SJSA1 (cell line): Measurements from ENCODE around the gene C1QTNF8. TPM values are rescaled to one million over a fixed set of nuclear protein-coding genes. Genes with fewer than 3 reads are reported as not detected.

Source experiments
- DNase-seq, 2 experiments: peaks; one replicate each; pipeline ENCODE4 v3.0.0-alpha.2; 2015 to 2020; ENCODE audit warnings: low spot score in 2 of 2, low read depth in 1 of 2
- H3K27ac ChIP-seq: fragments of 250-450 bp; sonication (Bioruptor Pico); 2 replicates; pipeline ENCODE4 v1.5.1; 2020; ENCODE audit warnings: mild to moderate bottlenecking, moderate library complexity
- H3K27me3 ChIP-seq: fragments of 250-450 bp; sonication (Bioruptor Pico); replicated peaks from 2 replicates; pipeline ENCODE4 v1.5.1; 2020; ENCODE audit warnings: mild to moderate bottlenecking, moderate library complexity
- H3K36me3 ChIP-seq: fragments of 250-450 bp; sonication (Bioruptor Pico); 2 replicates; pipeline ENCODE4 v1.5.1; 2020; ENCODE audit warnings: mild to moderate bottlenecking
- H3K4me1 ChIP-seq: fragments of 250-450 bp; sonication (Bioruptor Pico); replicated peaks from 2 replicates; pipeline ENCODE4 v1.6.1; 2021; ENCODE audit warnings: mild to moderate bottlenecking
- H3K4me3 ChIP-seq: fragments of 250-450 bp; sonication (Bioruptor Pico); 2 replicates; pipeline ENCODE4 v1.5.1; 2020; ENCODE audit warnings: mild to moderate bottlenecking
- H3K9me3 ChIP-seq: fragments of 250-450 bp; sonication (Bioruptor Pico); replicated peaks from 2 replicates; pipeline ENCODE4 v1.5.1; 2020; ENCODE audit warnings: mild to moderate bottlenecking
- total RNA-seq: library from RNA; depleted of rRNA; stranded (reverse); fragments of >200 nt; shearing (Covaris generic); gene quantifications from 2 replicates; pipeline ENCODE4 v1.2.3, GENCODE V29; 2014

The C1QTNF8 gene
- total RNA-seq, 1 experiment from 2014 or later, result not detected

DNA sequence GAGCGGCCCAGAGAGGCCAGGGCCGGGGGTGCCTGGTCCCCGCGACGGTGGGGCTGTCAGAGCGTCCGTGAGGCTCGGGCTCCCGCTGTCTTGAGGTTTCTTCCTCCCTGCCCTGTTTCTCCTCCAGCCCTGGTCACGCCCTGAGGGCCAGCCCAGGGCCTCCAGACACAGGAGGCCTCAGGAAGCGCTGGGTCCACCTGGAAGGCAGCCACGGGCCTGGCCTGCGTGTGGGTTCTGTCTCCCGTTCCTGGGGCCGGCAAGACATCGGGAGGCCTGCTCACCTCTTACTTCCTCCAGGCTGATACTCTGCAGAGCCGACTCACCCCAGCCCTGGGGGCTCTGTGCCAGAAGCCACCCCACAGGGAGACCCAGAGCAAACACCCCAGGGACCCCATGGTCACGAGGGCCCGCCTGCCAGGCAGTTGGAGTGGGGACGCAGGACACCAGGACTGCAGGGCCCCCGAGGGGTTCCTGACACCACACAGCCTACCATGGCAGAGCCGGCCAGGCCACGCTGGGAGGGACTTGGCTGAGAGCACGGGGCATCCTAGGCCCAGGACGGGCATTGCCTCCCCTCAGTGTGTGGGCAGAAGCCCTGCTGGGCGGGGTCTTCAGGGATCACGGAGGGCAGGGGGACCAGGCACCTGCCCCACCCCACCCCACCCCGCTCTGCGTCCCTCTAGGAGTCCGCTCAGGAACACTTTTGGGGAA, 37.9 kb upstream of the C1QTNF8 start:
- Histone ChIP-seq H3K36me3 (no peaks in the 10 kb centered on the region), H3K4me1 (no peaks in the 10 kb centered on the region), H3K4me3 (no peak overlapping the region), H3K27ac (no peak overlapping the region), H3K27me3 (peaks cover 36% of the 10 kb centered on the region), H3K9me3 (no peaks in the 10 kb centered on the region)
- no peak for DNase-seq

DNA sequence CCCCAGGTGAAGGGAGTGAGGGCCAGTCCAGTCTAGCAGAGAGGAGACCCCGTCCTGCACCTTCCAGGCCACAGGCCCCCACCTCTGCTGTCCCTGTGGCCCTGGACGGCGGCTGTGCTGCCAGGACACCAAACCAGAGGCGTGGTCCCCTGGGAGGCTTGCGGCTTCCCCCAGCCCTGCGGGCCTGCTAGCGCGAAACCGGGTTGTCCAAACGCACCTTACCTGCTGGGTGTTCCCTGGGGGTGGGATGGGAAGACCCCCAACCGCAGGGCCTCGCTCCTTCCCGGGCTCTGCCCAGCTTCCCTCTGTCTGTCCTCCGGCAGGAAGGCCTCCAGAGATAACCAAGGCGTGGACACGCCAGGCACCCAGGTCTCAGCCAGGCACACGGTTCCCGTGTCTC, 37.2 kb upstream of the C1QTNF8 start:
- H3K36me3 ChIP-seq, result no peaks in the 10 kb centered on the region
- H3K4me3 ChIP-seq, result no peak overlapping the region
- no peak for DNase-seq
- H3K9me3 ChIP-seq, result no peaks in the 10 kb centered on the region
- no peak overlapping the region for H3K27ac ChIP-seq
- no peaks in the 10 kb centered on the region for H3K4me1 ChIP-seq
- peaks cover 36% of the 10 kb centered on the region for H3K27me3 ChIP-seq

DNA sequence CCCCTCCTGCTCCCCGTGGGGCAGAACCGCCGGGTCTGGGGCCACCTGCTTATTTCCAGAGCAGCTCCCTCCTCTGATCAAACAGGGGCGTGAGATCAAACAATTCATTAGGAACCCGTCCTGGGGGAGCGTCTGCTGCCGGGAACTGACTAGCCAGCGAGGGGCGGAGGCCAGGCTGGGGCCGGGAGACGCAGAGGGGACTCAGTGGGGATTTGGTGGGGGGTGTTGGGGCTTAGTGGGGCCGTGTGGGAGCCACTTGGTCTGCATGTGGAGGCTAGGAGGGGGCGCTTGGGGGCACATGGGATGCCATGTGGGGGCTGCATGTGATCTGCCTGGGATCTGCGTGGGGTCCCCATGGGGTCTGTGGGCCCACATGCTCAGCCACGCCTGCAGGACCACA, 36.4 kb upstream of the C1QTNF8 start:
- no peaks in the 10 kb centered on the region for H3K4me1 ChIP-seq
- no peaks in the 10 kb centered on the region for H3K9me3 ChIP-seq
- no peaks in the 10 kb centered on the region for H3K36me3 ChIP-seq
- no peak overlapping the region for H3K4me3 ChIP-seq
- H3K27me3 ChIP-seq, result peaks cover 41% of the 10 kb centered on the region
- no peak overlapping the region for H3K27ac ChIP-seq
- no peak for DNase-seq

DNA sequence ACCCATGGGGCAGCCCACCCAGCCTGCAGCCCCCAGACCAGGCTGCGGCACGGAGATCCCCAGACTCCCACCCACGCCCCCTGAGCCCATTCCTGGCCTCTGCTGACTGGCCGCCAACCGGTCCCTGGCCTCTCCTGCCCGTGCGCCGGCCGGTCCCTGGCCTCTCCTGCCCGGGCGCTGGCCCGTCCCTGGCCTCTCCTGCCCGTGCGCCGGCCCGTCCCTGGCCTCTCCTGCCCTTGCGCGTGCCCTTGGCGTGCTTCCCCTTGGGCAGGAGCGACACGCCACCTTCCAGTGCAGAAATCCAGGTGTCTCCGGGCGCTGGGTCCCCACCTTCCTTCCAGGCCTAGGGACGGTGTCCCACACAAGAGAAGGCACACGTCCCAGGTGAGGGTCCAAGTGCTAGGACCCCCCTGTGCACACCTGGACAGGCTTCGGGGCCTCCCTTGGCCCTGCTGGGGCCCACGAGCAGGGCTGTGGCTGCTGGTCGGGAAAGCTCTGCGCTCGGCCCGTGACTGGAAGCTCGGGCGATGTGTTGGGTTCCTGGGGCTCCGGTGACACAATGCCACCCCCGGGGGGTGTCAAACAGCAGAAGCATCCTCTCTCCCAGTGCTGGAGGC, 35.4 kb upstream of the C1QTNF8 start:
- no peak for DNase-seq
- Histone ChIP-seq H3K4me1 (no peaks in the 10 kb centered on the region), H3K27ac (no peak overlapping the region), H3K36me3 (no peaks in the 10 kb centered on the region), H3K9me3 (no peaks in the 10 kb centered on the region), H3K4me3 (no peak overlapping the region), H3K27me3 (peaks cover 47% of the 10 kb centered on the region)

DNA sequence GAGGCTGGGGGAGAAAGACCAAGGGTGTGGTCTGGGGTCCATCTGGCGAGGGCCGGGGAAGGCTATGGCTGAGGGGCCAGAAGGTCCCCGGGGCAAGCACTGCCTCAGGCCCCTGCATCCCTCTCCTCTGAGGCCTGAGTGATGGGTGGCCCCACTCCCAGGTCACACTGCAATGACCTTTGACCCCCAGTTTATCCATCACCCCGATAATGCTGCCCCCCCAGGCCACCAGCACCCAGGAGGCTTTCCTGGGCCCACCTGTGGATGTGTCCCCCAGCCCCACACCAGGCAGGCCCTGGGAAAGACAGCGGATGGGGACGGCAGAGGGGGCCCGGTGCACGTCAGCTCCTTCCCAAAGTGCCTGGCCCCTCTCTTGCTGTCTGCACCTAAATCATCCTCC, 34.3 kb upstream of the C1QTNF8 start:
- Histone ChIP-seq H3K36me3 (no peaks in the 10 kb centered on the region), H3K4me3 (no peak overlapping the region), H3K4me1 (no peaks in the 10 kb centered on the region), H3K9me3 (no peaks in the 10 kb centered on the region), H3K27me3 (peaks cover 47% of the 10 kb centered on the region), H3K27ac (no peak overlapping the region)
- no peak for DNase-seq

DNA sequence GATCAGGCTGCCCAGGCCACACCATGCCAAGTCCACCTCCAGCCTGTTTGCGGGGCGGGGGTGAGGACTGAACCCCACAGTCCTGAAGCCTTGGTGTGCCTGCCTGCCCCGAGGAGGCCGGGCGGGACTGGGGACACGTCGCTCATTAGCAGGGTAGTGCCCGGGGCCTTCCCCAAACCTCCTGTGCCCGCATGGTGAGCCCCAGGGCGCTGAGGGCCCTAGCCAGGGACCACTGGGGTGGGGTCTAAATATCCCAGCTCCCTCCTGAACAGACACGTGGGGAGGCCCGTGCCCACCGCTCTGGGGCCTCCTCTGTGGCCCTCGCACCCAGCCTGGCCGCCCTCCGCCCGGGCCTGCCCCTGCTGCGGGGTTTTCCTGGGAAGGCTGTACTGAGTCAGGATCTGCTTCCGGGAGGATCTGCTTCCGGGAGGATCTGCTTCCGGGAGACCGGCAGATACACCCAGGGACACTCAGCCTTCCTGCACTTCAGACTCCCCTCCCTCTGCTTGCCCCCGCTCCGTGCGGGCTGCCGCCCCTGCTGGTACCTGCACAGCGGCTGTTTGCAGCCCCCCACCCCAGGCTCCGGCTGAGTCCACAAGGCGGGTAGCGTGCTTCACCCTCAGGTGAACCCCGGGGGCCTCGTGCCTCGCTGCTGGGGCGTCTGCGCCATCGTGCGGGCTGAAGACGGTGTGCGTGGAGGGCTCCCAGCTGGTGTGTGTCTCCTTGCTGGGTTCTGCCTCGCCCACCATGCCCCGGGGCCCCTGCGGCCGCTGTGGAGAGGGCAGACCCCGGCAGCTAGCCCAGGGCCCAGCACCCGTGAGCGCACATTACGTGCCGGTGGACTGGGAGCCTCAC, 33.3 kb upstream of the C1QTNF8 start:
- H3K9me3 ChIP-seq, result no peaks in the 10 kb centered on the region
- no peaks in the 10 kb centered on the region for H3K36me3 ChIP-seq
- H3K27ac ChIP-seq, result no peak overlapping the region
- H3K4me1 ChIP-seq, result no peaks in the 10 kb centered on the region
- no peak for DNase-seq
- H3K4me3 ChIP-seq, result no peak overlapping the region
- H3K27me3 ChIP-seq, result peaks cover 52% of the 10 kb centered on the region

DNA sequence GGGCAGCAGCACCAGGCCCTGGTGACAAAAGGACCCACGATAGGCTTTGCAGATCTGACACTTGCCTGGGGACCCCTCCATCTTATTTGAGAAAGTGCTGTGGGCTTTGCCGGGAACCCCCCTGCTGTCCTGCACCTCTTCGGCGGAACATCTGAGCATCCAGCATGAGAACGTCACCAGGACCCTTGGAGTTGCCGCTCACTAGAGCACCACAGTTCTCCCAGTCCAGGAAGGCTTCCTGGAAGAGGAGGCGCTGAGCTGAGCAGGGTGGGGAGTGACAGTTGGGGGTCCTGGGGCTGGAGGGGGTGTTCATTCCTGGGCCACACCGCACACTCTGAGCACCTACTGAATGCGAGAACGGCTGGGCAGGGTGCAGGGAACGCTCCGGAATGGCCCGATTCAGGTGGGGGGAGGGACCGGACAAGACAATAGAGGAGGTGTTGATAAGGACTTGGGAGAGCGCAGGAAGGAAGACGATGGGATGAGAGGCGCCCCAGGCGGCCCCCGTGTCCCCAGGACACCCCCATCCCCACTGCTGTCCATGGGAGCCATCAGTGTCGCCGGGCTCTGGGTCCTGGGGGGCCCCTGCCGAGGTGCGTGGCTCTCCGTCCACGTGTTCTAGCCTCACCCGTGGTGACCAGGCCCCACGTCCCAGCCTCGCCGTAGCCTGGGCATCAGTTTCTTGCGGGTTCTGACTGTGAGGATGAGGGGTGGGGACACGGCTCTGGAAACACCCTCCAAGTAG, 32.1 kb upstream of the C1QTNF8 start:
- Histone ChIP-seq H3K36me3 (no peaks in the 10 kb centered on the region), H3K27me3 (peaks cover 53% of the 10 kb centered on the region), H3K4me1 (no peaks in the 10 kb centered on the region), H3K27ac (no peak overlapping the region), H3K4me3 (no peak overlapping the region), H3K9me3 (no peaks in the 10 kb centered on the region)
- DNase-seq, result no peak

DNA sequence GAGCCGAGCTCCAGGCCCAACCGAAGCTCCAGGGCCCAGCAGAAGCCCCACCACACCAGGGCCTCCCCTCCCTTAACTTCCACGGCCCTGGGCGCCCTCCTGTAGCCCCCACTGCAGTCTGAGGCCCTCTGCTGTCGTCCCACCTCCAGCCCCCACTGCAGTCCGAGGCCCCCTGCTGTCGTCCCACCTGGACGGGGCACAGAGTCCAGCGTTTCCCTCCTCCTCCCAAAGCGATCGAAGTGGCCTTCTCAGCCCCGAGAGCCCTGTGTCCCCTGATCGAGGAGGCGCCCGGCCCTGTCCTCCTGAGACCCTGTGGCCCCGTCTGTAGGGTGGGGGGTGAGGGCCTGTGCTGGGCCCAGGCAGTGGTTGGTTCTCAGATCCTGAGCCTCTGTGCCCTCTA, 31.1 kb upstream of the C1QTNF8 start:
- H3K4me1 ChIP-seq, result no peaks in the 10 kb centered on the region
- no peaks in the 10 kb centered on the region for H3K36me3 ChIP-seq
- H3K4me3 ChIP-seq, result no peak overlapping the region
- no peak overlapping the region for H3K27ac ChIP-seq
- H3K27me3 ChIP-seq, result peaks cover 60% of the 10 kb centered on the region
- H3K9me3 ChIP-seq, result no peaks in the 10 kb centered on the region
- no peak for DNase-seq

DNA sequence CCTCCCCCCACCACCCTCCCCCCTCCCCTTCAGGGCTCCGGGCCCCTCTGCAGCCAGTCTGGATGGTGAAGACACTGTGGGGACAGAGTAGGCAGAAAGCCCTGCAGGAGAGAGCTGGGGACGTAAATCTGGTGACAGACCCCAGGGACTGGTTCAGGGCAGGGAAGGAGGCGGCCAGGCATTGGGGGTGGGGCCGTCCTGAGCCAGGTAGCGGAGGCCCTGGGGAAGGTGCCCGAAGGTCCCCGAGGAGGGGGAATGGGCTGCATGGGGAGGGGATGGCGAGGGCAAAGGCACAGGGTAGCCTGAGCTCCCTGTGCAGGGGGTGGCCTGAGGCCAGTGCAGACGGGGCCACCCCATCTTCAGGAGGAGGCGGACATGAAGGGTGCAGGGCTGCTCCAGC, 30.5 kb upstream of the C1QTNF8 start:
- DNase-seq, result no peak
- no peaks in the 10 kb centered on the region for H3K36me3 ChIP-seq
- no peaks in the 10 kb centered on the region for H3K4me1 ChIP-seq
- no peaks in the 10 kb centered on the region for H3K9me3 ChIP-seq
- H3K27me3 ChIP-seq, result peaks cover 60% of the 10 kb centered on the region
- no peak overlapping the region for H3K4me3 ChIP-seq
- no peak overlapping the region for H3K27ac ChIP-seq

DNA sequence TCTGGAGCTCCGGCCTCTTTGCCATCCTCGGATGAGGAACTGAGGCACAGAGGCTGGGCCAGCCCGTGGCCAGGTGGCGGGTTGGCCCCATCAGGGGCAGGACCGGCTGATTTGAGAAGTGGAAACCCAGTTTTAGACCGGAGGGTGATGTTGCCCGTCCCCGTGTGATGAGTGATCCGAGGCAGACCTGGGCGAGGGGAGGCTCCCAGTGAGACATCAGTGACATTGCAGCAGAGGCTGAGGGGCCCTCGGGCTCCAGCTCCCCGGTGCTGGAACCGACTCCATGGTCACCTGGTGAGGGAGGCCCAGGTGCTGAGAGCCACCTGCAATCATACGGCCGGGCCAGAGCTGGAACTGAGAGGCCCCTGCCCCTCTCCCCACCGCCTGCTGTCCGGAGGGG, 30.0 kb upstream of the C1QTNF8 start:
- H3K9me3 ChIP-seq, result no peaks in the 10 kb centered on the region
- H3K36me3 ChIP-seq, result no peaks in the 10 kb centered on the region
- peaks cover 61% of the 10 kb centered on the region for H3K27me3 ChIP-seq
- no peak overlapping the region for H3K4me3 ChIP-seq
- no peak overlapping the region for H3K27ac ChIP-seq
- no peaks in the 10 kb centered on the region for H3K4me1 ChIP-seq
- DNase-seq, result no peak

DNA sequence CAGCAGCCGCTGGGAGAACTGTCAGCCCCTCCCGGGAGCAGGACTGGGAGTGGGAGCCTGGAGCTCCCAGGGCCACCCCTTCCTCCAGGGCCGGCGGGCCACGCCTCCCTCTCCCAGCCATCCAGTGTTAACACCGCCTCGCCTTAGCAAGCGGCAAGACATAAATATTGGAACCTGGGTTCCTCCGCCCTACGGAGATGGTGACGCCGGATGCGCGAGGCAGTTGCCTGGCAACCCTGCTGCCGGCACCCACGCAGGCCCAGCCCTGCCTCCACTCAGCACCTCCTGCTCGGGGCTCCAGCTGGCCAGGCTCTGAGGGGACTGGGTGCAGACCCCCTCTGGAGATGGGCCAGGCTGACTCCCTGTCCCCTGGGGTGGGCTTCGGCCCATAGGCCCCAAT, 29.4 kb upstream of the C1QTNF8 start:
- Histone ChIP-seq H3K27ac (no peak overlapping the region), H3K4me1 (no peaks in the 10 kb centered on the region), H3K4me3 (no peak overlapping the region), H3K9me3 (no peaks in the 10 kb centered on the region), H3K27me3 (peaks cover 67% of the 10 kb centered on the region), H3K36me3 (no peaks in the 10 kb centered on the region)
- DNase-seq, result no peak

DNA sequence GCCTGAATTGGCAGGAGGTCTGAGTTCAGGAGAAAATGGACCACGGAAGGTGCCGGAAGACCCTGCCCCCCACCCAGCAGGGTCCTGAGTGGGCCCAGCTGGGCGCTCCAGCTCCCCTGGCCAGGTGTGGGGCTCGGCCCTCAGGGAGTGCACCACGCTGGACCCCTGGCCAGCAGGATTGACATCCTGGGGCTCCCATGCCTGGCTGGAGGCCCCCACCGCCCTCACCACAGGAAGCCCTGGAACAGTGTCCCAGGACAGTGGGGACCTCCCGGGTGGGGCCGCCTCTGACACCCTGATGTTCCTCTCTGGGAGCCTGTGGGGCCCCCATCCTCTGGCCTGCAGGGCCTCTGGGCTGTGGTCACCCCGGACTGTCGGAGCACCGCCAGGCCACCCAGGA, 28.8 kb upstream of the C1QTNF8 start:
- Histone ChIP-seq H3K4me1 (no peaks in the 10 kb centered on the region), H3K9me3 (no peaks in the 10 kb centered on the region), H3K36me3 (no peaks in the 10 kb centered on the region), H3K27me3 (peaks cover 74% of the 10 kb centered on the region), H3K4me3 (no peak overlapping the region), H3K27ac (no peak overlapping the region)
- no peak for DNase-seq

DNA sequence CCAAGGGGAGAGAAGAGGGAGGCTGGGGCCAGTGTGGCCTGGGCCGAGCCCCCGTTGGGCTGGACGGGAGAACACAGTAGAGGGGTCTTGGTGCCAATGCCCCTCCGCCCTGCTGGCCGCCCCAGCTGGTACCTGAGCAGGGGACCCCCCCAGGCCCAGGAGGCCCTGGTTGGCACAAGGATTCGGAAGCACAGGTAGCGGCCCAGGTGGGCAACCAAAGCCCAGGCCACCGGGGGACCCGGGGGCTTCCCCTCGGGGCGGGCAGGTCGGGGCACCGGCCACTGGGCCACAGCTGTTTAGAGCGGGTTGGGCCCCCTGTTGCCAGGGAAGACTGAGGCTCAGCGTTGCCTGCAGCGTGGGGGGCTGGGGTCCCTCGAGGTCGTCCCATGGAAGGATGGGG, 28.2 kb upstream of the C1QTNF8 start:
- DNase-seq, result no peak
- H3K4me3 ChIP-seq, result no peak overlapping the region
- H3K4me1 ChIP-seq, result no peaks in the 10 kb centered on the region
- no peaks in the 10 kb centered on the region for H3K36me3 ChIP-seq
- H3K27me3 ChIP-seq, result peaks cover 79% of the 10 kb centered on the region
- no peaks in the 10 kb centered on the region for H3K9me3 ChIP-seq
- no peak overlapping the region for H3K27ac ChIP-seq
